Measurements from ENCODE around the gene NCEH1. TPM values are rescaled to one million over a fixed set of nuclear protein-coding genes. Genes with fewer than 3 reads are reported as not detected.

NCEH1 gene
- total and polyA plus RNA-seq, 2 of the 4 experiments (the other 2 are of a cell fraction) = 22.3 to 23.3 TPM

- intact Hi-C loops (cut with micrococcal nuclease) = no loop called here
- Histone ChIP-seq H3K14ac (replicated peaks; ENCODE audit: low read depth, low read length) (no peak overlapping the region), H3K79me1 (ENCODE audit: low read depth in 1 of 2, low read length in 2 of 2) (peaks cover 38 to 70% of the 10 kb centered on the region in 2 experiments), H3K18ac (ENCODE audit: low read depth, low read length) (no peak overlapping the region), H2AFZ (replicated peaks; ENCODE audit: low read length, poor library complexity) (no peak overlapping the region), H3K36me3 (ENCODE audit: control insufficient read depth, insufficient read depth, low read length) (no peaks in the 10 kb centered on the region), H3K9me1 (ENCODE audit: insufficient read depth, low read length) (no peaks in the 10 kb centered on the region), H2BK120ac (ENCODE audit: low read depth, low read length) (no peak overlapping the region), H2AK9ac (replicated peaks; ENCODE audit: low read depth, low read length, poor library complexity) (no peak overlapping the region), H4K8ac (ENCODE audit: low read depth in 2 of 2, low read length in 2 of 2) (no peak overlapping the region), H3K4me1 (ENCODE audit: control insufficient read depth, insufficient read depth, low read length) (peaks cover 13% of the 10 kb centered on the region), H3K9me3 (ENCODE audit: control insufficient read depth, insufficient read depth, low read length) (no peaks in the 10 kb centered on the region), H3K9ac (ENCODE audit: low read depth, low read length) (no peak overlapping the region), H2BK15ac (ENCODE audit: low read depth, low read length) (no peak overlapping the region), H3K27ac (ENCODE audit: insufficient read depth, low read length) (no peak overlapping the region), H2BK20ac (ENCODE audit: low read depth, low read length) (no peak overlapping the region), H3K4me3 (ENCODE audit: insufficient read depth, low read depth, low read length) (no peak overlapping the region), H2BK5ac (ENCODE audit: low read depth, low read length, poor library complexity, severe bottlenecking) (no peak overlapping the region), H4K5ac (ENCODE audit: low read depth, low read length) (no peak overlapping the region), H3K56ac (ENCODE audit: extremely low read depth, insufficient read depth, low read length) (no peak overlapping the region), H2AK5ac (ENCODE audit: low read depth, low read length) (no peak overlapping the region), H3K4me2 (ENCODE audit: low read depth, low read length) (no peak overlapping the region), H3K4ac (ENCODE audit: low read depth, low read length) (no peak overlapping the region), H4K20me1 (ENCODE audit: insufficient read depth, low read length) (no peaks in the 10 kb centered on the region), H4K91ac (ENCODE audit: insufficient read depth, low read depth, low read length) (no peak overlapping the region), H3K23ac (ENCODE audit: low read depth, low read length) (no peak overlapping the region), H3K27me3 (ENCODE audit: control insufficient read depth, insufficient read depth, low read length) (no peaks in the 10 kb centered on the region)
- WGBS, 2 experiments (ENCODE audit: extremely low coverage in 2 of 2, insufficient read length in 1 of 2) = no CpG with 5 or more reads among the region's 5 CpGs
- TF ChIP-seq MAFK (IDR thresholded peaks at IDR 0.05; ENCODE audit: low read depth, low read length) = no peak
- TF ChIP-seq NFE2L2 (IDR thresholded peaks at IDR 0.05; ENCODE audit: low read depth, low read length) = no peak
- TF ChIP-seq RCOR1 (IDR thresholded peaks at IDR 0.05; ENCODE audit: insufficient replicate concordance, low read length) = no peak
- TF ChIP-seq RAD21 (IDR thresholded peaks at IDR 0.05; ENCODE audit: low read length) = no peak
- TF ChIP-seq MXI1 (IDR thresholded peaks at IDR 0.05; ENCODE audit: borderline replicate concordance, low read depth, low read length) = no peak
- no peak for TF ChIP-seq CHD1 (IDR thresholded peaks at IDR 0.05; ENCODE audit: low read depth, low read length)
- TF ChIP-seq, protein P1, sequence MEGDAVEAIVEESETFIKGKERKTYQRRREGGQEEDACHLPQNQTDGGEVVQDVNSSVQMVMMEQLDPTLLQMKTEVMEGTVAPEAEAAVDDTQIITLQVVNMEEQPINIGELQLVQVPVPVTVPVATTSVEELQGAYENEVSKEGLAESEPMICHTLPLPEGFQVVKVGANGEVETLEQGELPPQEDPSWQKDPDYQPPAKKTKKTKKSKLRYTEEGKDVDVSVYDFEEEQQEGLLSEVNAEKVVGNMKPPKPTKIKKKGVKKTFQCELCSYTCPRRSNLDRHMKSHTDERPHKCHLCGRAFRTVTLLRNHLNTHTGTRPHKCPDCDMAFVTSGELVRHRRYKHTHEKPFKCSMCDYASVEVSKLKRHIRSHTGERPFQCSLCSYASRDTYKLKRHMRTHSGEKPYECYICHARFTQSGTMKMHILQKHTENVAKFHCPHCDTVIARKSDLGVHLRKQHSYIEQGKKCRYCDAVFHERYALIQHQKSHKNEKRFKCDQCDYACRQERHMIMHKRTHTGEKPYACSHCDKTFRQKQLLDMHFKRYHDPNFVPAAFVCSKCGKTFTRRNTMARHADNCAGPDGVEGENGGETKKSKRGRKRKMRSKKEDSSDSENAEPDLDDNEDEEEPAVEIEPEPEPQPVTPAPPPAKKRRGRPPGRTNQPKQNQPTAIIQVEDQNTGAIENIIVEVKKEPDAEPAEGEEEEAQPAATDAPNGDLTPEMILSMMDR (conservative IDR thresholded peaks at IDR 0.05; ENCODE audit: low read depth, low read length) = no peak
- no peak for TF ChIP-seq POLR2A (IDR thresholded peaks at IDR 0.05; ENCODE audit: low read depth, low read length)
- no peak for TF ChIP-seq RFX5 (IDR thresholded peaks at IDR 0.05; ENCODE audit: low read depth, low read length)
- no peak for TF ChIP-seq BHLHE40 (IDR thresholded peaks at IDR 0.05; ENCODE audit: low read depth, low read length)
- TF ChIP-seq ELK1 (IDR thresholded peaks at IDR 0.05; ENCODE audit: borderline replicate concordance, low read depth, low read length) = no peak
- no peak for TF ChIP-seq MAZ (IDR thresholded peaks at IDR 0.05; ENCODE audit: borderline replicate concordance, low read depth, low read length)
- no peak for TF ChIP-seq FOS (IDR thresholded peaks at IDR 0.05; ENCODE audit: low read depth, low read length)
- no peak for TF ChIP-seq SMC3 (IDR thresholded peaks at IDR 0.05; ENCODE audit: low read depth, low read length)
- TF ChIP-seq USF2 (IDR thresholded peaks at IDR 0.05; ENCODE audit: low read depth, low read length) = no peak
- DNase-seq = no peak
- POLR2A ChIA-PET (ENCODE audit: unreplicated experiment) = no interaction called here
- dilution Hi-C loops (cut with HindIII; ENCODE audit: low sequenced_read_pairs, unreplicated experiment) = no loop called here
- BruUV-seq (replicated peaks) = no TSS peak
- in situ Hi-C loops (cut with MboI; ENCODE audit: low sequenced_read_pairs) = no loop called here
- CTCF ChIA-PET = no interaction called here
- ATAC-seq (ENCODE audit: low read depth) = no peak
Observed at GRCh38 chr3:172655388-172655787, 55.5 kb downstream of the NCEH1 start.

All from IMR-90 (cell line).